A549 (cell line): ENCODE data around the gene SYNCRIP. TPM values are rescaled to one million over a fixed set of nuclear protein-coding genes. Genes with fewer than 3 reads are reported as not detected.
A peak's percentile ranks its signal among the peaks of the same experiment; 100 is the strongest.

Experiments
- ATAC-seq, 2 experiments: fragments of 200-7000 bp in 1 of 2; fragments of >200 bp in 1 of 2; cut with Nextera tagmentation in 1 of 2; cut with Tn5 transposase in 1 of 2; 3 replicates each; pipeline versions ENCODE4 v1.8.0 to v1.9.1; 2018 to 2020; ENCODE audit warnings: mild to moderate bottlenecking in 1 of 2, moderate library complexity in 1 of 2
- CTCF ChIA-PET: fragments of 300-600 bp; sonication (Branson Sonifier 250); formaldehyde crosslinking; extraction: SDS; loops from one replicate; lab custom pipeline; 2021; ENCODE audit warnings: antibody characterized with exemption, inconsistent platforms; lab: Yijun Ruan, JAX
- POLR2A ChIA-PET: fragments of 350-600 bp; formaldehyde crosslinking; extraction: SDS; loops from one replicate; lab custom pipeline; 2021; ENCODE audit warnings: antibody characterized with exemption, inconsistent platforms; lab: Yijun Ruan, JAX
- DNase-seq, 2 experiments: peaks; one replicate each; pipeline versions ENCODE4 v3.0.0 to v3.0.0-alpha.2; 2011 to 2016; ENCODE audit warnings: low read depth in 1 of 2, low spot score in 1 of 2
- FAIRE-seq: peaks from 2 replicates; lab custom pipeline; 2011; peaks lifted over from hg19 to GRCh38; lab: Jason Lieb, UNC
- H3K27ac ChIP-seq, 2 experiments: fragments of >200 bp; sonication (Bioruptor Twin); formaldehyde crosslinking; 3 replicates each; pipeline ENCODE4 v1.5.1; 2016 to 2017
- H3K4me1 ChIP-seq: fragments of >200 bp; sonication (Bioruptor Twin); formaldehyde crosslinking; 3 replicates; pipeline ENCODE4 v1.6.1; 2016
- H3K4me2 ChIP-seq: fragments of >200 bp; sonication (Bioruptor Twin); formaldehyde crosslinking; 3 replicates; pipeline ENCODE4 v1.6.1; 2016
- H3K4me3 ChIP-seq: fragments of >200 bp; sonication (Bioruptor Twin); formaldehyde crosslinking; 3 replicates; pipeline ENCODE4 v1.5.1; 2016
- H3K9me3 ChIP-seq: fragments of >200 bp; sonication (Bioruptor Twin); formaldehyde crosslinking; 3 replicates; pipeline ENCODE4 v1.6.1; 2016
- BCL3 ChIP-seq: fragments of >200 bp; sonication (Bioruptor Twin); formaldehyde crosslinking; IDR thresholded peaks from 3 replicates; pipeline ENCODE4 v1.6.1; 2016
- CBX8 ChIP-seq: fragments of 200-600 bp; sonication (generic); IDR thresholded peaks from 2 replicates; pipeline ENCODE4 v1.6.1; 2016
- CTCF ChIP-seq: fragments of >200 bp; sonication (Bioruptor Twin); formaldehyde crosslinking; IDR thresholded peaks from 3 replicates; pipeline ENCODE4 v1.5.1; 2016
- ELK1 ChIP-seq: fragments of 150-350 bp; IDR thresholded peaks from 2 replicates; pipeline ENCODE4 v1.6.1; 2014; ENCODE audit warnings: low read depth, mild to moderate bottlenecking, low read length
- FOSB ChIP-seq: fragments of 250-450 bp; sonication (Bioruptor Pico); IDR thresholded peaks from 2 replicates; pipeline ENCODE4 v1.5.0; 2020; ENCODE audit warnings: mild to moderate bottlenecking, moderate library complexity
- FOSL2 ChIP-seq, 2 experiments: fragments of 450-650 bp in 1 of 2; fragments of >200 bp in 1 of 2; sonication (Bioruptor Twin) in 1 of 2; formaldehyde crosslinking; IDR thresholded peaks; 2 replicates each; pipeline versions ENCODE4 v1.5.0 to v1.6.1; 2016 to 2020; ENCODE audit warnings: mild to moderate bottlenecking in 1 of 2, moderate library complexity in 1 of 2
- GATA3 ChIP-seq: IDR thresholded peaks from 2 replicates; pipeline ENCODE4 v1.6.1; 2012; ENCODE audit warnings: borderline replicate concordance
- HMGXB4 ChIP-seq: fragments of 250-450 bp; sonication (Bioruptor Pico); IDR thresholded peaks from 2 replicates; pipeline ENCODE4 v1.5.0; 2021; ENCODE audit warnings: mild to moderate bottlenecking, moderate library complexity, borderline replicate concordance
- HOXA7 ChIP-seq: fragments of 250-450 bp; sonication (Bioruptor Pico); IDR thresholded peaks from 2 replicates; pipeline ENCODE4 v1.5.0; 2020; ENCODE audit warnings: mild to moderate bottlenecking, moderate library complexity
- KDM1A ChIP-seq: fragments of 200-600 bp; sonication (generic); IDR thresholded peaks from 2 replicates; pipeline ENCODE4 v1.6.1; 2016; ENCODE audit warnings: low read depth, mild to moderate bottlenecking
- KDM5A ChIP-seq: fragments of 200-600 bp; sonication (generic); IDR thresholded peaks from 2 replicates; pipeline ENCODE4 v1.6.1; 2016; ENCODE audit warnings: antibody characterized with exemption, mild to moderate bottlenecking
- MAFK ChIP-seq: fragments of 450-650 bp; IDR thresholded peaks from 2 replicates; pipeline ENCODE4 v1.6.1; 2014; ENCODE audit not compliant: partially characterized antibody
- MAX ChIP-seq: IDR thresholded peaks from 2 replicates; pipeline ENCODE4 v1.6.1; 2012
- NFE2L2 ChIP-seq: fragments of 150-350 bp; conservative IDR thresholded peaks from 2 replicates; pipeline ENCODE4 v1.6.1; 2014; ENCODE audit warnings: low read length
- PBX3 ChIP-seq: IDR thresholded peaks from 2 replicates; pipeline ENCODE4 v1.6.1; 2012
- POLR2AphosphoS2 ChIP-seq: conservative IDR thresholded peaks from 2 replicates; pipeline ENCODE4 v1.6.1; 2012; ENCODE audit warnings: low read length, improper control_type of control experiment, inconsistent platforms
- RARB ChIP-seq: fragments of 250-450 bp; sonication (Bioruptor Pico); IDR thresholded peaks from 2 replicates; pipeline ENCODE4 v1.8.0; 2021; ENCODE audit warnings: mild to moderate bottlenecking, moderate library complexity
- SMC3 ChIP-seq: fragments of >200 bp; sonication (Bioruptor Twin); formaldehyde crosslinking; IDR thresholded peaks from 3 replicates; pipeline ENCODE4 v1.6.1; 2018; ENCODE audit warnings: inconsistent platforms
- TFCP2L1 ChIP-seq: fragments of 250-450 bp; sonication (Bioruptor Pico); IDR thresholded peaks from 2 replicates; pipeline ENCODE4 v1.5.0; 2021; ENCODE audit warnings: mild to moderate bottlenecking
- TP53 ChIP-seq: fragments of 250-450 bp; sonication (Bioruptor Pico); IDR thresholded peaks from 2 replicates; pipeline ENCODE4 v1.5.0; 2021; ENCODE audit warnings: mild to moderate bottlenecking, moderate library complexity
- ZC3H11A ChIP-seq: fragments of 450-650 bp; IDR thresholded peaks from 2 replicates; pipeline ENCODE4 v1.6.1; 2014; ENCODE audit warnings: antibody characterized with exemption, mild to moderate bottlenecking
- ZFP36 ChIP-seq: fragments of 450-650 bp; IDR thresholded peaks from 2 replicates; pipeline ENCODE4 v1.6.1; 2014; ENCODE audit warnings: borderline replicate concordance; ENCODE audit not compliant: partially characterized antibody
- WGBS: methylation state at CpG from one replicate; pipeline ENCODE4 v1.1.6; 2017; ENCODE audit errors: missing lambda C conversion rate; 5-methylcytosine and 5-hydroxymethylcytosine counted together
- polyA plus RNA-seq, 4 experiments: library from polyadenylated mRNA; depleted of rRNA in 3 of 4; stranded (reverse); fragments of >200 nt; fragmentation: RNase III in 1 of 4; extraction: RNeasy Plus Mini Kit Qiagen cat#74134 plus additional on column Dnase treatment in 1 of 4; gene quantifications; 2 replicates in 3 of 4; 3 replicates in 1 of 4; pipeline ENCODE4 v1.2.3, GENCODE V29; 2011 to 2017

The SYNCRIP gene
- polyA plus RNA-seq, 2 of the 4 experiments (the other 2 are of a cell fraction): 47.5 to 102 TPM

GRCh38 chr6:85676086-85676729, 33.5 kb upstream of the SYNCRIP start:
- ATAC-seq (no peak), DNase-seq (no peak), FAIRE-seq (no peak)
- ChIA-PET POLR2A (interaction anchor here (1.3 to 8.4 kb wide), 2 partner anchors 16 to 34 kb away, joined by 5 to 378 read pairs; partner anchors contain the start of gene SYNCRIP), CTCF (interaction anchor here (0.7 to 1.0 kb wide), 2 partner anchors 55 to 76 kb away, joined by 3 read pairs; no protein-coding TSS in a partner anchor)
- Histone ChIP-seq H3K4me3 (peak overlapping the region; percentile 97), H3K9me3 (no peaks in the 10 kb centered on the region), H3K27ac (peak overlapping the region; percentile 94 to 97; a peak in 5 of 6 replicates), H3K4me2 (peak overlapping the region; percentile 95), H3K4me1 (peaks cover 27% of the 10 kb centered on the region; the same call in 2 of the 3 replicates)
- 9% methylated on average over 6 of the region's 6 CpGs for WGBS
- 0 out of 2 replicates have a peak, but pooled peaks have one; percentile 22 for TF ChIP-seq TFCP2L1
- TF ChIP-seq FOSB (CRISPR knock-in tag): no peak

- POLR2A ChIA-PET: interaction anchor here (0.8 to 8.4 kb wide), 3 partner anchors 15 to 41 kb away, joined by 3 to 378 read pairs (median 5); partner anchors contain the start of gene SYNCRIP
- Histone ChIP-seq H3K4me2 (peak overlapping the region; percentile 95), H3K9me3 (no peaks in the 10 kb centered on the region), H3K4me1 (peaks cover 35% of the 10 kb centered on the region; the same call in 2 of the 3 replicates), H3K27ac (peak overlapping the region in 1 of 2 experiments; percentile 97; a peak in 2 of 6 replicates), H3K4me3 (peak overlapping the region; percentile 97; the same call in 2 of the 3 replicates)
- FAIRE-seq (no peak), DNase-seq (peak in 1 of 2 experiments; percentile 47), ATAC-seq (no peak)
- WGBS: 51% methylated on average over 3 of the region's 4 CpGs
- CTCF ChIA-PET: interaction anchor here (0.7 kb wide), 1 partner anchor 10 kb away, joined by 4 read pairs; no protein-coding TSS in a partner anchor
- TF ChIP-seq KDM1A (no peak), NFE2L2 (no peak), RARB (peak; percentile 73), HOXA7 (CRISPR knock-in tag) (peak; percentile 18; the same call in 1 of the 2 replicates), CBX8 (no peak), KDM5A (no peak), FOSL2 (IDR thresholded peaks at IDR 0.05) (no peak), FOSL2 (CRISPR knock-in tag; IDR thresholded peaks at IDR 0.05) (peak; percentile 32; the same call in 1 of the 2 replicates), TFCP2L1 (no peak), TP53 (CRISPR knock-in tag) (peak; percentile 11; the same call in 1 of the 2 replicates), PBX3 (0 out of 2 replicates have a peak, but pooled peaks have one; percentile 11), CTCF (no peak), ELK1 (no peak), SMC3 (no peak), FOSB (CRISPR knock-in tag) (peak; percentile 23; the same call in 1 of the 2 replicates), ZFP36 (no peak)
These were observed 32.5 kb upstream of the SYNCRIP start for GRCh38 chr6:85675030-85675819.

GRCh38 chr6:85674604-85675003, 31.9 kb upstream of the SYNCRIP start:
- ChIA-PET CTCF (interaction anchor here (0.7 kb wide), 1 partner anchor 11 kb away, joined by 4 read pairs; no protein-coding TSS in a partner anchor), POLR2A (interaction anchor here (1.3 to 8.4 kb wide), 2 partner anchors 15 to 32 kb away, joined by 5 to 378 read pairs; partner anchors contain the start of gene SYNCRIP)
- Histone ChIP-seq H3K27ac (no peak overlapping the region), H3K4me2 (peak overlapping the region; percentile 95), H3K9me3 (no peaks in the 10 kb centered on the region), H3K4me3 (no peak overlapping the region), H3K4me1 (peaks cover 38% of the 10 kb centered on the region; the same call in 2 of the 3 replicates)
- FAIRE-seq: no peak
- DNase-seq: no peak
- no peak for ATAC-seq
- TF ChIP-seq MAX (no peak), FOSB (CRISPR knock-in tag) (peak; percentile 35; the same call in 1 of the 2 replicates), HMGXB4 (no peak), BCL3 (no peak), MAFK (no peak), GATA3 (peak; percentile 14; the same call in 1 of the 2 replicates), ZC3H11A (no peak), POLR2AphosphoS2 (peak; percentile 75; the same call in 1 of the 2 replicates)
